Suppressor macrophage treated with lipopolysaccharide for 4 hours (primary cell): ENCODE results near the gene INO80C.
"Not testable (repeated sequence)": the region's sequence is repeated elsewhere in the genome, so short reads cannot be mapped to it uniquely, and the experiment has no call there.

Source experiments
- DNase-seq: peaks from one replicate; pipeline ENCODE4 v3.0.0-alpha.2; 2020

The INO80C gene

DNA sequence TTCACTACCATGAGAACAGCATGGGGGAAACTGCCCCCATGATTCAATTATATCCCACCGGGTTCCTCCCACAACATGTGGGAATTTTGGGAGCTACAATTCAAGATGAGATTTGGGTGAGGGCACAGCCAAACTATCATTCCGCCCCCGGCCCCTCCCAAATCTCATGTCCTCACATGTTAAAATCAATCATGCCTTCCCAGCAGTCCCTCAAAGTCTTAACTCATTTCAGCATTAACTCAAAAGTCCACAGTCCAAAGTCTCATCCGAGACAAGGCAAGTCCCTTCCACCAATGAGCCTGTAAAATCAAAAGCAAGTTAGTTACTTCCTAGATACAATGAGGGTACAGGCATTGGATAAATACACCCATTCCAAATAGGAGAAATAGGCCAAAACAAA lies 10.2 kb downstream of the INO80C start:
- DNase-seq, result not testable (repeated sequence)

GRCh38 chr18:35485852-35486251 lies 11.9 kb downstream of the INO80C start:
- DNase-seq, result no peak

DNA sequence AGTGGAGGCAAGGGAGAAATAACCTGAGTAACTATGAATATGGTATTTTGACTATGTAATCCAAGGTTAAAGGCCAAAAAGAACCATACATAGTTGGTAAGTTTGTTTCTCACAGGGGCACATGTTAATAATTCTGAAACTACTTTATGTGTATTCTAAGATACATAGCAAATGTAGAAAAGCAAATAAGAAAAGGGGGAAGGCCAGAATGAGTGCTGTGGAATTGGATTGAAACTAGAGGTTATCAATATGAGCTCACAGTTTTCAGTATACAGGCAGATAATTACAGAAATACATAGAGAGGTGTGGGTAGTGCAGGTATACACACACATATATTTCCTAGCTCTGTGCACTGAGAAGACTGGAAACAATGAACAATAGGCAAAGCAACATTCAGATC lies 13.7 kb downstream of the INO80C start:
- DNase-seq, result no peak

- DNase-seq, result no peak
Observed at GRCh38 chr18:35481960-35482366, 15.8 kb downstream of the INO80C start.

DNA sequence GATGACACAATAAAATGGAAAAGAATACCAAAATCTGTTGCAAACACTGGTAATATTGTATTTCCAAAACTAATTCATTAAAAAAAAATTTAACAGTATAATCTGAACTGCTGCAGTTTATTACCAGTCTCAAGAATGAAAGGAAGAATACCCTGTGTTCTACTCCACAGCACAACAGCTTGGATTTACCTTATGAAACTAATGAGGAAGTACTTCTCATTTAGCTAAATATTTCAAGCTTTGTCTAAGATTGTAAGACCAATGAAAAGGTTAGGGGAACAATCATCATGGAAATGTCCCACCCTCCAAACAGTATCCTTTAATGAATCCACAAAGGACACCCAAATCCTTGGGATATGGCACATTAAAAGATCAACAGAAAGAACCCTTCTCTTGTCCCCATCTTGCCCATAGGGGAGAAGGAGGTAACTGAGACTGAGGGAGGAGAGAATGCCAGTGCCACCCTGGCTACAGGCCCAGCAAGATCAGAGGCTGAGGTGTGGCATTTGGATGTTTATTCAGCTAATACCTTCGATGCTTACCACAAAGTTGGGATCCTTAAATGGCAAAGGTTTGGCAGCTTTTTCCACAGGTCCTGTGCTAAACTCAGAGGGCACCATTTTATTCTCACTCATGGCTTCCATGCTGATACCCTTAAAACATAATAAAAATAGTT lies 17.7 kb downstream of the INO80C start:
- DNase-seq, result no peak

DNA sequence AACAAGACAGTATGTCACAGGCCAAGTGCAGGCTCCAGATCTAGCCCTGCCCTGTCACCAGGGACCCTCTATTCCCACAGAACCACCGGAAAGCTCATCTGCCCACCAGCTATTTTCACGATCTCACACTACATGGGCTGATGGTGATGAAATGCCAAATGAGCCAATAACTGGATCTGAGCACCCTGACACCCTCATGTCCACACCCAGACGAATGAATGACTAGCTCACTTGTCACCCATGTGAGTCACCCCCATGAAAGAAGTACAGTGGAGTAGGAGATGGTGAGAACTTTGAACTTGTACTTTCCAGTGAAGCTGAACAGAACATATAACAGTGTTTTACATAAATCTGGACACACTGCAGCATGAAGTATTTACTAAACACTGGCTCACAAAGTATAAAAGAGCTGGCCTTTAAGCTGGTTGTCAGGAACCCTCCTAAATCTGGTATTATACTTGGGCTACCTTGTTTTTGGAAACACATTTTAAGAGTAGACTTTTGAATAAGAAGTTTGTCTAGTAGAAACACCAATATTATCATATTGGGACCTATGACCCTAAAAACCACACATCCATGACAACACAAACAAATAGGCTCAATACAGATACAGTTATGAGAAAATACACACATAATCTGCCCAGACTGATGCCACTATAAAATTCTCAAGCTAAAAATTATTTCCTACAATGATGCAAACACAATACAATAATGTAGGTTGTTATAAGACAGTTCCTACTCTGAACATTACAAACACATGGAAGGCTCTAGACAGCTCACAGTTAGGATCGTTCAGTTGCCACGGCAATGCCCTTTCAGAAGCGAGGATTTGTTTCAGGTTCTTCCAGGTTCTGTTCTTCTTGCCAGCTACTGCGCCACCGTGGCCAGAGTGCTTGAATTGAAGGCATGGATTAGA lies 19.0 kb downstream of the INO80C start:
- DNase-seq, result peak; percentile 96

DNA sequence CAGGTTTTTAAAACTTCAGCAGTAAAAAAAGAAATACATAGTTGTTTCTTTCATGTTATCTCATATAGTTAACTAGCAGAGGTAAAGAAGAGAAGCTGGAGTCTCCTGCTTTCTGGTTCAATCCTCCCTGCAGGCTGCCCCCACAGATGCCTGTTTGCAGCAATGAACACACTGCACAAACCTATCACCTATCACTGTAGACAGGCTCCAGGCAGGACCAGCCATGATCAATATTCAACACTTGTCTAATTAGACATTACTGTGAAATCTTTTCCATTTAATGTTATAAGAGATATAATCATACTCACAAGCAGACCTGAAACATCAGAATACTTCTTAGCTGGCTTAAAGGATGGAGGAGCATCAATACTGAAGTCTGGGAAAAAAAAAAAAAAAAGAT lies 19.8 kb downstream of the INO80C start:
- no peak for DNase-seq

DNA sequence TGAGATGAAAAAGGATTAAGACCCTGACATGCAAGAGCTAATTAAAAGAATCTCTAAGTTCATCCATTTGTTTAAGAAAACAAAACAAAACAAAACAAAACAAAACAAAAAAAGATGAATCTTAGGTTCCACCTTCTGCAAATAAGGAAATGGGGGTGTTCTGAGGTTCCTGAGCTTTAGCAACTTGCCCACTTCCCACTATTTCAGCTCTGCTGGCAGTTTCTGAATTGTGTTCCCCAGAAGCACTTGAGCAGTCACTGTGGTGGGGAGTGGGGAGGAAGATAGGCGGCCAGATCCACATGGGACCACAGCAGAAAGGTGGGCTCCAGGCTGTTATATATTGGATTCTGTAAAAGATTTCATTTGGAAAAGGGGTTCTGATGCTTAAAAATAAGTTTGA lies 20.3 kb downstream of the INO80C start:
- peak; percentile 66 for DNase-seq

- no peak for DNase-seq
Observed at GRCh38 chr18:35474884-35475283, 22.9 kb downstream of the INO80C start.

DNA sequence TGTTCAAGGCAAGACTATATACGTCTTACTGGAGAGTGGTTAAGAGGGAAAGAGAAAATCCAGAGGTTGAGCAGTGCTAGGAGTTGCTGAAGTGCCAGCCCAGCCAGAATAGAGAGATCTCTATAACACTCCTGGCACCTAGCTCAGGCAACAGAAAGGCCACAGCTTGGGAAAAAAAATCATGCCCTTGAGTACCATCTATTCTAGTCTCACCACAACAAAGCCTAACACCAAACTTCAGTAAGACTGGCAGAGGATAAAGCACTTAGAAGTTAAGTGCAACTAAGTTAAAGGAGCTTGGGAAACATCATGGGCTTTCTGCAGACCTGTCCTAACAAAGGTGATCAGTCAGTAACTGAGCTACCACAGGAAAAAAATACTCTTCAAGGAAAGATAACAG lies 24.2 kb downstream of the INO80C start:
- DNase-seq, result no peak

- DNase-seq, result no peak
Observed at GRCh38 chr18:35470435-35470834, 27.3 kb downstream of the INO80C start.

GRCh38 chr18:35469725-35470124 lies 28.0 kb downstream of the INO80C start:
- DNase-seq, result no peak

- no peak for DNase-seq
Observed at GRCh38 chr18:35468711-35469110, 29.0 kb downstream of the INO80C start.

- no peak for DNase-seq
Observed at GRCh38 chr18:35467624-35468016, 30.1 kb downstream of the INO80C start.

- no peak for DNase-seq
Observed at GRCh38 chr18:35466815-35467623, 30.7 kb downstream of the INO80C start.

- DNase-seq, result no peak
Observed at GRCh38 chr18:35466334-35466733, 31.4 kb downstream of the INO80C start.

- no peak for DNase-seq
Observed at GRCh38 chr18:35465329-35465728, 32.4 kb downstream of the INO80C start.

GRCh38 chr18:35464831-35465279 lies 32.9 kb downstream of the INO80C start:
- DNase-seq, result peak; percentile 41

DNA sequence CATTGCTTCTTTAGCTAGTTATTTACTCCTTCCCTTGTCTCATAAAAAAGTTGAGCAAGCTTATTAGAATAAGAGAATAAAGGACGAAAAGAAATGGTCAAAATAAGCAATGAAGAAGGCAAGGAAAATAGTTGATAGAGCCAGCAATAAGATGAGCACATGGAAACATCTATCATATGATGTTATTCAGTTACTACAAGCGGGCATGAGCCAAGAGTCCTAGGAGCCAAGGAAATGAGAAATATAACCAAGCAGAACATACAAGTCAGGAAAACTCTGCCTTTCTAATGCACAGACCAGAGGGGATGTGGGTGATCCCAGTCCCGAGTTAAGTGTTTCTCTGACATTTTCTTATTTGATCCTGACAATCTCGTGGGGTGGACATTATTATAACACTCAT lies 33.9 kb downstream of the INO80C start:
- DNase-seq, result no peak

GRCh38 chr18:35463050-35463449 lies 34.7 kb downstream of the INO80C start:
- no peak for DNase-seq

DNA sequence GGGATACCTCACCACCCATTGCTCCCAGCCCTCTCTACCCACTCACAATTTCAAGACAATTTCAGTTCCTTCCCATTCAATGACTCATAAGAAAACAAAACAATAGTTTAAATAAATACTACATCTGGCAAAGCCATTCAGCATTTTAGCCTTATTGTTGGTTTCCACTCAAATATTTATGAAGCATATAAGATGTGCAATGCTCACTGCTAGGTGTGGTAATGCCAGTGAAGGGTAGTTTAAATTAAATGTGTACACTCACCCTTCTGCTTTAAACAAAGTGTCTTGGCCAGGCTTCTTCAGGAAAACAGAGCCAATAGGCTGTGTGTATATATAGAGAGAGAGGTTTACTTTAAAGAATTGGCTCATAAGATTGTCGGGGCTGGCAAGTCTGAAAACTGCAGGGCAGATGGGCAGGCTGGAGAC lies 37.0 kb downstream of the INO80C start:
- DNase-seq, result peak; percentile 45

GRCh38 chr18:35459997-35460396 lies 37.8 kb downstream of the INO80C start:
- DNase-seq, result no peak
